GM12878 (cell line): ENCODE measurements around the gene SLC45A3. TPM values are rescaled to one million over a fixed set of nuclear protein-coding genes. Genes with fewer than 3 reads are reported as not detected.

Source experiments
- ATAC-seq: fragments of 200-7000 bp; cut with Tn5 transposase; 3 replicates; pipeline ENCODE4 v1.9.1; 2020; ENCODE audit warnings: mild to moderate bottlenecking, moderate library complexity
- BruUV-seq: library from RNA; stranded (reverse); fragments of 400-500 nt; replicated peaks from 2 replicates; lab custom pipeline; 2021; lab: Mats Ljungman, UMichigan
- CTCF ChIA-PET: fragments of 300-600 bp; sonication (Branson Sonifier 250); formaldehyde crosslinking; extraction: SDS; loops from one replicate; lab custom pipeline; 2021; ENCODE audit warnings: inconsistent platforms; lab: Yijun Ruan, JAX
- POLR2A ChIA-PET: fragments of 350-600 bp; formaldehyde crosslinking; extraction: SDS; loops from one replicate; lab custom pipeline; 2021; ENCODE audit warnings: inconsistent platforms; lab: Charles Lee
- RAD21 ChIA-PET: fragments of 300-600 bp; sonication (Branson Sonifier 250); formaldehyde crosslinking; loops from one replicate; lab custom pipeline; 2023; ENCODE audit warnings: antibody characterized with exemption; ENCODE audit not compliant: unreplicated experiment; lab: Charles Lee
- SMC1A ChIA-PET: fragments of 300-600 bp; sonication (Branson Sonifier 250); formaldehyde crosslinking; loops from one replicate; lab custom pipeline; 2023; ENCODE audit not compliant: unreplicated experiment, uncharacterized antibody; lab: Charles Lee
- DNase-seq: peaks from one replicate; pipeline ENCODE4 v3.0.0-alpha.2; 2011; ENCODE audit warnings: low read depth, low spot score
- FAIRE-seq: peaks from 3 replicates; lab custom pipeline; 2011; peaks lifted over from hg19 to GRCh38; lab: Jason Lieb, UNC
- H2AFZ ChIP-seq: 2 replicates; pipeline ENCODE4 v1.6.0; 2011; ENCODE audit warnings: low read depth, low read length, control low read depth; ENCODE audit not compliant: control insufficient read depth
- H3K27ac ChIP-seq: 2 replicates; pipeline ENCODE4 v1.5.1; 2011; ENCODE audit warnings: control low read depth; ENCODE audit not compliant: control insufficient read depth, insufficient read depth
- H3K27me3 ChIP-seq, 2 experiments: replicated peaks in 1 of 2; 2 replicates each; pipeline versions ENCODE4 v1.6.0 to v1.6.1; 2011; ENCODE audit warnings: low read length in 1 of 2; ENCODE audit not compliant: control insufficient read depth in 2 of 2, insufficient read depth in 2 of 2
- H3K36me3 ChIP-seq, 2 experiments: 2 replicates each; pipeline ENCODE4 v1.5.1; 2011; ENCODE audit warnings: low read length in 1 of 2; ENCODE audit not compliant: control insufficient read depth in 2 of 2, insufficient read depth in 2 of 2
- H3K4me1 ChIP-seq: 2 replicates; pipeline ENCODE4 v1.6.1; 2011; ENCODE audit warnings: mild to moderate bottlenecking, low read length, moderate library complexity, mixed read lengths; ENCODE audit not compliant: control insufficient read depth, insufficient read depth
- H3K4me2 ChIP-seq: 2 replicates; pipeline ENCODE4 v1.6.0; 2011; ENCODE audit warnings: control low read depth; ENCODE audit not compliant: control insufficient read depth, insufficient read depth
- H3K4me3 ChIP-seq: fragments of 200-600 bp; sonication (generic); 2 replicates; pipeline ENCODE4 v1.5.1; 2016
- H3K79me2 ChIP-seq: 2 replicates; pipeline ENCODE4 v1.6.0; 2011; ENCODE audit warnings: low read length; ENCODE audit not compliant: control insufficient read depth, insufficient read depth
- H3K9ac ChIP-seq: 2 replicates; pipeline ENCODE4 v1.8.0; 2011; ENCODE audit warnings: low read length, control low read depth, mixed read lengths; ENCODE audit not compliant: control insufficient read depth, insufficient read depth
- H3K9me3 ChIP-seq: replicated peaks from 3 replicates; pipeline ENCODE4 v1.5.1; 2011; ENCODE audit warnings: mild to moderate bottlenecking, low read length; ENCODE audit not compliant: control insufficient read depth, insufficient read depth
- H4K20me1 ChIP-seq: 2 replicates; pipeline ENCODE4 v1.6.0; 2011; ENCODE audit not compliant: control insufficient read depth, insufficient read depth
- CBX5 ChIP-seq: sonication (generic); IDR thresholded peaks from 2 replicates; pipeline ENCODE4 v1.6.1; 2016; ENCODE audit warnings: low read depth, moderate library complexity, mild to moderate bottlenecking, inconsistent platforms
- FOXK2 ChIP-seq: fragments of 450-650 bp; IDR thresholded peaks from 2 replicates; pipeline ENCODE4 v1.6.1; 2017; ENCODE audit warnings: mild to moderate bottlenecking, moderate library complexity
- KAT2A ChIP-seq: conservative IDR thresholded peaks from 2 replicates; pipeline ENCODE4 v1.6.1; 2011; ENCODE audit warnings: low read depth, low read length; ENCODE audit not compliant: control insufficient read depth
- RBBP5 ChIP-seq: fragments of 200-600 bp; sonication (generic); conservative IDR thresholded peaks from 2 replicates; pipeline ENCODE4 v1.6.1; 2016
- RELA ChIP-seq: fragments of 450-650 bp; IDR thresholded peaks from 2 replicates; pipeline ENCODE4 v1.8.0; 2014; ENCODE audit warnings: borderline replicate concordance; ENCODE audit not compliant: partially characterized antibody
- SRF ChIP-seq, 2 experiments: IDR thresholded peaks; 2 replicates each; pipeline ENCODE4 v1.6.1; 2011; ENCODE audit warnings: low read depth in 2 of 2, low read length in 2 of 2, mild to moderate bottlenecking in 1 of 2, moderate library complexity in 1 of 2
- STAT3 ChIP-seq: IDR thresholded peaks from 2 replicates; pipeline ENCODE4 v1.6.1; 2011; ENCODE audit warnings: low read depth, low read length, improper control_type of control experiment
- ZNF207 ChIP-seq: fragments of 450-650 bp; IDR thresholded peaks from 2 replicates; pipeline ENCODE4 v1.6.1; 2014; ENCODE audit warnings: antibody characterized with exemption, mild to moderate bottlenecking, borderline replicate concordance
- WGBS: methylation state at CpG from one replicate; pipeline ENCODE4 v1.1.6; 2016; ENCODE audit warnings: low lambda C conversion rate; ENCODE audit not compliant: insufficient replicate concordance, insufficient coverage; ENCODE audit errors: missing lambda C conversion rate; 5-methylcytosine and 5-hydroxymethylcytosine counted together
- in situ Hi-C: fragments of 300-500 bp; cut with MboI; formaldehyde crosslinking; loops from 9 replicates; pipeline ENCODE4 v1.14.3; 2018; ENCODE audit warnings: mixed read lengths
- intact Hi-C: fragments of 100-400 bp; cut with micrococcal nuclease; formaldehyde crosslinking; loops from one replicate; pipeline ENCODE4 v1.14.2; 2022; ENCODE audit not compliant: unreplicated experiment
- polyA plus RNA-seq, 11 experiments: library from polyadenylated mRNA; depleted of rRNA in 4 of 11; unstranded in 6 of 11; stranded (reverse) in 5 of 11; fragments of >200 nt; fragmentation: Nextera tagmentation in 4 of 11; fragmentation: Illumina TruSeq in 1 of 11; extraction: Ambion mirVana in 4 of 11; extraction: Trizol in 1 of 11; gene quantifications; 1 replicate in 1 of 11; 2 replicates in 10 of 11; pipeline versions ENCODE4 v1.2.1 to v1.2.3, GENCODE V29; 2011 to 2016; ENCODE audit warnings: inconsistent platforms in 2 of 11, missing spikeins in 2 of 11, low read depth in 1 of 11
- total RNA-seq, 4 experiments: library from RNA; depleted of rRNA in 3 of 4; stranded (reverse); fragments of >200 nt in 3 of 4; fragmentation: Illumina TruSeq in 1 of 4; extraction: Trizol in 1 of 4; gene quantifications; 2 replicates each; pipeline versions ENCODE4 v1.2.1 to v1.2.3, GENCODE V29; 2013 to 2021
- TF ChIP-seq, protein P1 (sequence below): IDR thresholded peaks from 2 replicates; pipeline ENCODE4 v1.6.1; 2012; ENCODE audit warnings: improper control_type of control experiment, low read depth, low read length; ENCODE audit not compliant: insufficient replicate concordance
- TF ChIP-seq, protein P2 (sequence below): fragments of 450-650 bp; IDR thresholded peaks from 2 replicates; pipeline ENCODE4 v1.6.1; 2017; ENCODE audit warnings: borderline replicate concordance
- TF ChIP-seq, protein P3 (sequence below): fragments of 150-350 bp; IDR thresholded peaks from 2 replicates; pipeline ENCODE4 v1.6.1; 2016; ENCODE audit warnings: low read depth, low read length

Gene SLC45A3
- total and polyA plus RNA-seq, 10 of the 15 experiments (the other 5 are each of a cell fraction or from before 2014, with no cell fraction given), result 0.26 to 10.3 (median 4.1) TPM

GRCh38 chr1:205630241-205630640, 50.1 kb downstream of the SLC45A3 start:
- RAD21 ChIA-PET, result interaction anchor here (0.8 to 6.8 kb wide), 10 partner anchors 14 to 422 kb away, joined by 3 to 381 read pairs (median 4); no protein-coding TSS in a partner anchor
- H3K36me3 ChIP-seq, result no peaks in the 10 kb centered on the region
- H2AFZ ChIP-seq, result no peak overlapping the region
- in situ Hi-C loops (no loop called here), intact Hi-C loops (loop anchor here (10.0 kb wide), 2 partner anchors 345 to 425 kb away; partner anchors contain the start of gene RHEX)
- H3K4me2 ChIP-seq, result peak overlapping the region; percentile 88
- POLR2A ChIA-PET, result interaction anchor here (0.5 to 3.6 kb wide), 7 partner anchors 8 to 152 kb away, joined by 3 to 80 read pairs (median 4); no protein-coding TSS in a partner anchor
- 1% methylated on average over 3 of the region's 3 CpGs for WGBS
- BruUV-seq, result no TSS peak
- H3K27me3 ChIP-seq, result no peaks in the 10 kb centered on the region
- H3K4me3 ChIP-seq, result peak overlapping the region; percentile 93
- CTCF ChIA-PET, result interaction anchor here (1.0 to 12.3 kb wide), 5 partner anchors 27 to 294 kb away, joined by 3 to 408 read pairs (median 7); no protein-coding TSS in a partner anchor
- no peak for DNase-seq
- SMC1A ChIA-PET, result interaction anchor here (0.9 to 8.1 kb wide), 11 partner anchors 8 to 144 kb away, joined by 3 to 301 read pairs (median 4); no protein-coding TSS in a partner anchor
- H3K9ac ChIP-seq, result peak overlapping the region; percentile 76
- peaks cover 17% of the 10 kb centered on the region for H3K4me1 ChIP-seq
- H3K27ac ChIP-seq, result peak overlapping the region; percentile 74
- no peak for FAIRE-seq
- no peak for ATAC-seq
- no peaks in the 10 kb centered on the region for H3K9me3 ChIP-seq
- peaks cover 51% of the 10 kb centered on the region for H3K79me2 ChIP-seq
- H4K20me1 ChIP-seq, result no peaks in the 10 kb centered on the region
- TF ChIP-seq, protein P1, sequence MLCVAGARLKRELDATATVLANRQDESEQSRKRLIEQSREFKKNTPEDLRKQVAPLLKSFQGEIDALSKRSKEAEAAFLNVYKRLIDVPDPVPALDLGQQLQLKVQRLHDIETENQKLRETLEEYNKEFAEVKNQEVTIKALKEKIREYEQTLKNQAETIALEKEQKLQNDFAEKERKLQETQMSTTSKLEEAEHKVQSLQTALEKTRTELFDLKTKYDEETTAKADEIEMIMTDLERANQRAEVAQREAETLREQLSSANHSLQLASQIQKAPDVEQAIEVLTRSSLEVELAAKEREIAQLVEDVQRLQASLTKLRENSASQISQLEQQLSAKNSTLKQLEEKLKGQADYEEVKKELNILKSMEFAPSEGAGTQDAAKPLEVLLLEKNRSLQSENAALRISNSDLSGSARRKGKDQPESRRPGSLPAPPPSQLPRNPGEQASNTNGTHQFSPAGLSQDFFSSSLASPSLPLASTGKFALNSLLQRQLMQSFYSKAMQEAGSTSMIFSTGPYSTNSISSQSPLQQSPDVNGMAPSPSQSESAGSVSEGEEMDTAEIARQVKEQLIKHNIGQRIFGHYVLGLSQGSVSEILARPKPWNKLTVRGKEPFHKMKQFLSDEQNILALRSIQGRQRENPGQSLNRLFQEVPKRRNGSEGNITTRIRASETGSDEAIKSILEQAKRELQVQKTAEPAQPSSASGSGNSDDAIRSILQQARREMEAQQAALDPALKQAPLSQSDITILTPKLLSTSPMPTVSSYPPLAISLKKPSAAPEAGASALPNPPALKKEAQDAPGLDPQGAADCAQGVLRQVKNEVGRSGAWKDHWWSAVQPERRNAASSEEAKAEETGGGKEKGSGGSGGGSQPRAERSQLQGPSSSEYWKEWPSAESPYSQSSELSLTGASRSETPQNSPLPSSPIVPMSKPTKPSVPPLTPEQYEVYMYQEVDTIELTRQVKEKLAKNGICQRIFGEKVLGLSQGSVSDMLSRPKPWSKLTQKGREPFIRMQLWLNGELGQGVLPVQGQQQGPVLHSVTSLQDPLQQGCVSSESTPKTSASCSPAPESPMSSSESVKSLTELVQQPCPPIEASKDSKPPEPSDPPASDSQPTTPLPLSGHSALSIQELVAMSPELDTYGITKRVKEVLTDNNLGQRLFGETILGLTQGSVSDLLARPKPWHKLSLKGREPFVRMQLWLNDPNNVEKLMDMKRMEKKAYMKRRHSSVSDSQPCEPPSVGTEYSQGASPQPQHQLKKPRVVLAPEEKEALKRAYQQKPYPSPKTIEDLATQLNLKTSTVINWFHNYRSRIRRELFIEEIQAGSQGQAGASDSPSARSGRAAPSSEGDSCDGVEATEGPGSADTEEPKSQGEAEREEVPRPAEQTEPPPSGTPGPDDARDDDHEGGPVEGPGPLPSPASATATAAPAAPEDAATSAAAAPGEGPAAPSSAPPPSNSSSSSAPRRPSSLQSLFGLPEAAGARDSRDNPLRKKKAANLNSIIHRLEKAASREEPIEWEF, result no peak
- TF ChIP-seq CBX5 (no peak), SRF (IDR thresholded peaks at IDR 0.05; ENCODE audit: low read depth in 2 of 2, low read length in 2 of 2) (no peak), RELA (no peak), RBBP5 (no peak), STAT3 (no peak), ZNF207 (no peak), FOXK2 (no peak), KAT2A (no peak)
- TF ChIP-seq, protein P2, sequence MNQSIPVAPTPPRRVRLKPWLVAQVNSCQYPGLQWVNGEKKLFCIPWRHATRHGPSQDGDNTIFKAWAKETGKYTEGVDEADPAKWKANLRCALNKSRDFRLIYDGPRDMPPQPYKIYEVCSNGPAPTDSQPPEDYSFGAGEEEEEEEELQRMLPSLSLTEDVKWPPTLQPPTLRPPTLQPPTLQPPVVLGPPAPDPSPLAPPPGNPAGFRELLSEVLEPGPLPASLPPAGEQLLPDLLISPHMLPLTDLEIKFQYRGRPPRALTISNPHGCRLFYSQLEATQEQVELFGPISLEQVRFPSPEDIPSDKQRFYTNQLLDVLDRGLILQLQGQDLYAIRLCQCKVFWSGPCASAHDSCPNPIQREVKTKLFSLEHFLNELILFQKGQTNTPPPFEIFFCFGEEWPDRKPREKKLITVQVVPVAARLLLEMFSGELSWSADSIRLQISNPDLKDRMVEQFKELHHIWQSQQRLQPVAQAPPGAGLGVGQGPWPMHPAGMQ, result no peak
- TF ChIP-seq, protein P3, sequence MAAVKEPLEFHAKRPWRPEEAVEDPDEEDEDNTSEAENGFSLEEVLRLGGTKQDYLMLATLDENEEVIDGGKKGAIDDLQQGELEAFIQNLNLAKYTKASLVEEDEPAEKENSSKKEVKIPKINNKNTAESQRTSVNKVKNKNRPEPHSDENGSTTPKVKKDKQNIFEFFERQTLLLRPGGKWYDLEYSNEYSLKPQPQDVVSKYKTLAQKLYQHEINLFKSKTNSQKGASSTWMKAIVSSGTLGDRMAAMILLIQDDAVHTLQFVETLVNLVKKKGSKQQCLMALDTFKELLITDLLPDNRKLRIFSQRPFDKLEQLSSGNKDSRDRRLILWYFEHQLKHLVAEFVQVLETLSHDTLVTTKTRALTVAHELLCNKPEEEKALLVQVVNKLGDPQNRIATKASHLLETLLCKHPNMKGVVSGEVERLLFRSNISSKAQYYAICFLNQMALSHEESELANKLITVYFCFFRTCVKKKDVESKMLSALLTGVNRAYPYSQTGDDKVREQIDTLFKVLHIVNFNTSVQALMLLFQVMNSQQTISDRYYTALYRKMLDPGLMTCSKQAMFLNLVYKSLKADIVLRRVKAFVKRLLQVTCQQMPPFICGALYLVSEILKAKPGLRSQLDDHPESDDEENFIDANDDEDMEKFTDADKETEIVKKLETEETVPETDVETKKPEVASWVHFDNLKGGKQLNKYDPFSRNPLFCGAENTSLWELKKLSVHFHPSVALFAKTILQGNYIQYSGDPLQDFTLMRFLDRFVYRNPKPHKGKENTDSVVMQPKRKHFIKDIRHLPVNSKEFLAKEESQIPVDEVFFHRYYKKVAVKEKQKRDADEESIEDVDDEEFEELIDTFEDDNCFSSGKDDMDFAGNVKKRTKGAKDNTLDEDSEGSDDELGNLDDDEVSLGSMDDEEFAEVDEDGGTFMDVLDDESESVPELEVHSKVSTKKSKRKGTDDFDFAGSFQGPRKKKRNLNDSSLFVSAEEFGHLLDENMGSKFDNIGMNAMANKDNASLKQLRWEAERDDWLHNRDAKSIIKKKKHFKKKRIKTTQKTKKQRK, result no peak
